Neural cell (in vitro differentiated cells): ENCODE measurements around the gene CXCR5. TPM values are rescaled to one million over a fixed set of nuclear protein-coding genes. Genes with fewer than 3 reads are reported as not detected.

ENCODE experiments used
- H2AFZ ChIP-seq: fragments of 200-600, 300-800 bp; sonication (generic), shearing (Covaris generic); 2 replicates; pipeline ENCODE4 v1.6.0; 2014; ENCODE audit warnings: low read depth, mild to moderate bottlenecking, antibody characterized with exemption, low read length, moderate library complexity
- H3F3A ChIP-seq: fragments of 200-600 bp; shearing (Covaris generic); 2 replicates; pipeline ENCODE4 v1.6.1; 2016; ENCODE audit warnings: mild to moderate bottlenecking, moderate library complexity, mixed read lengths, antibody characterized with exemption, low read length; ENCODE audit not compliant: insufficient read depth, poor library complexity, severe bottlenecking
- H3K27ac ChIP-seq: fragments of 200-600, 300-800 bp; sonication (generic), shearing (Covaris generic); 2 replicates; pipeline ENCODE4 v1.5.1; 2014; ENCODE audit warnings: mild to moderate bottlenecking, low read length, moderate library complexity
- H3K27me3 ChIP-seq: fragments of 300-800, 200-600 bp; sonication (generic), shearing (Covaris generic); 2 replicates; pipeline ENCODE4 v1.6.0; 2014; ENCODE audit warnings: mild to moderate bottlenecking, low read depth, low read length, moderate library complexity; ENCODE audit not compliant: insufficient read depth
- H3K36me3 ChIP-seq: fragments of 300-800, 200-600 bp; sonication (generic), shearing (Covaris generic); 2 replicates; pipeline ENCODE4 v1.5.1; 2014; ENCODE audit warnings: mild to moderate bottlenecking, antibody characterized with exemption, low read length, moderate library complexity; ENCODE audit not compliant: insufficient read depth
- H3K4me2 ChIP-seq: fragments of 300-800, 200-600 bp; sonication (generic), shearing (Covaris generic); 2 replicates; pipeline ENCODE4 v1.6.0; 2014; ENCODE audit warnings: mild to moderate bottlenecking, low read length
- H3K4me3 ChIP-seq: fragments of 300-800, 200-600 bp; sonication (generic), shearing (Covaris generic); 2 replicates; pipeline ENCODE4 v1.5.1; 2014; ENCODE audit warnings: mild to moderate bottlenecking, low read length, moderate library complexity
- H3K79me2 ChIP-seq: fragments of 200-600 bp; shearing (Covaris generic); replicated peaks from 2 replicates; pipeline ENCODE4 v1.6.0; 2014; ENCODE audit warnings: mild to moderate bottlenecking, low read length, moderate library complexity; ENCODE audit not compliant: insufficient read depth
- H3K9ac ChIP-seq: fragments of 300-800, 200-600 bp; sonication (generic), shearing (Covaris generic); 2 replicates; pipeline ENCODE4 v1.6.1; 2016; ENCODE audit warnings: mild to moderate bottlenecking, low read length, mixed read lengths
- H3K9me2 ChIP-seq: fragments of 200-600 bp; shearing (Covaris generic); 2 replicates; pipeline ENCODE4 v1.6.1; 2016; ENCODE audit warnings: mild to moderate bottlenecking, low read length, mixed read lengths; ENCODE audit not compliant: insufficient read depth
- H3K9me3 ChIP-seq: fragments of 200-600, 300-800 bp; sonication (generic), shearing (Covaris generic); 2 replicates; pipeline ENCODE4 v1.6.1; 2016; ENCODE audit warnings: mild to moderate bottlenecking, mixed run types, low read length, moderate library complexity, mixed read lengths
- H4K20me1 ChIP-seq: fragments of 200-600 bp; shearing (Covaris generic); 2 replicates; pipeline ENCODE4 v1.6.1; 2016; ENCODE audit warnings: mild to moderate bottlenecking, mixed run types; ENCODE audit not compliant: insufficient read depth
- CTCF ChIP-seq: fragments of 450-650 bp; IDR thresholded peaks from 2 replicates; pipeline ENCODE4 v1.5.1; 2014; ENCODE audit warnings: antibody characterized with exemption, mild to moderate bottlenecking, moderate library complexity; ENCODE audit not compliant: poor library complexity, severe bottlenecking
- EP300 ChIP-seq: fragments of 450-650 bp; conservative IDR thresholded peaks from 2 replicates; pipeline ENCODE4 v1.6.1; 2014; ENCODE audit warnings: antibody characterized with exemption, mild to moderate bottlenecking, moderate library complexity; ENCODE audit not compliant: poor library complexity, severe bottlenecking
- EZH2 ChIP-seq: fragments of 200-600, 300-800 bp; shearing (Covaris generic), sonication (generic); IDR thresholded peaks from 2 replicates; pipeline ENCODE4 v1.6.1; 2014; ENCODE audit warnings: antibody characterized with exemption, low read length, borderline replicate concordance, mild to moderate bottlenecking; ENCODE audit not compliant: insufficient read depth, poor library complexity, severe bottlenecking
- MXI1 ChIP-seq: fragments of 450-650 bp; conservative IDR thresholded peaks from 2 replicates; pipeline ENCODE4 v1.6.1; 2014; ENCODE audit warnings: antibody characterized with exemption, mild to moderate bottlenecking; ENCODE audit not compliant: poor library complexity, severe bottlenecking
- POLR2AphosphoS5 ChIP-seq: IDR thresholded peaks from 2 replicates; pipeline ENCODE4 v1.6.1; 2012
- RAD21 ChIP-seq: fragments of 450-650 bp; conservative IDR thresholded peaks from 2 replicates; pipeline ENCODE4 v1.6.1; 2014; ENCODE audit warnings: antibody characterized with exemption, mild to moderate bottlenecking, moderate library complexity
- REST ChIP-seq: IDR thresholded peaks from 2 replicates; pipeline ENCODE4 v1.6.1; 2012; ENCODE audit warnings: borderline replicate concordance
- SMC3 ChIP-seq: fragments of 450-650 bp; conservative IDR thresholded peaks from 2 replicates; pipeline ENCODE4 v1.6.1; 2014; ENCODE audit warnings: antibody characterized with exemption, mild to moderate bottlenecking, moderate library complexity; ENCODE audit not compliant: poor library complexity
- TAF1 ChIP-seq: IDR thresholded peaks from 2 replicates; pipeline ENCODE4 v1.6.1; 2012; ENCODE audit warnings: low read depth
- polyA plus RNA-seq: library from polyadenylated mRNA; depleted of rRNA; stranded (reverse); fragments of >200 nt; gene quantifications from 2 replicates; pipeline ENCODE4 v1.2.3, GENCODE V29; 2014

CXCR5 gene
- polyA plus RNA-seq, 1 donor from 2014 or later, result not detected

GRCh38 chr11:118915941-118916841 lies 32.5 kb downstream of the CXCR5 start:
- Histone ChIP-seq H3K9ac (no peak overlapping the region), H3K9me2 (no peaks in the 10 kb centered on the region), H3K36me3 (no peaks in the 10 kb centered on the region), H4K20me1 (peaks cover 11% of the 10 kb centered on the region), H3K27ac (no peak overlapping the region), H2AFZ (no peak overlapping the region), H3K9me3 (no peaks in the 10 kb centered on the region), H3K79me2 (peaks cover 49% of the 10 kb centered on the region), H3K4me3 (no peak overlapping the region), H3K27me3 (no peaks in the 10 kb centered on the region), H3F3A (no peaks in the 10 kb centered on the region), H3K4me2 (no peak overlapping the region)
- no peak for TF ChIP-seq SMC3
- TF ChIP-seq EZH2, result no peak
- TF ChIP-seq TAF1, result no peak
- no peak for TF ChIP-seq REST
- no peak for TF ChIP-seq CTCF
- TF ChIP-seq POLR2AphosphoS5, result no peak
- no peak for TF ChIP-seq MXI1
- TF ChIP-seq RAD21, result no peak
- TF ChIP-seq EP300, result no peak

- Histone ChIP-seq H3K27me3 (no peaks in the 10 kb centered on the region), H3K36me3 (no peaks in the 10 kb centered on the region), H2AFZ (no peak overlapping the region), H3K9me3 (no peaks in the 10 kb centered on the region), H3F3A (no peaks in the 10 kb centered on the region), H3K79me2 (peaks cover 50% of the 10 kb centered on the region), H3K4me3 (no peak overlapping the region), H4K20me1 (peaks cover 19% of the 10 kb centered on the region), H3K4me2 (no peak overlapping the region), H3K9me2 (no peaks in the 10 kb centered on the region), H3K27ac (no peak overlapping the region), H3K9ac (no peak overlapping the region)
- no peak for TF ChIP-seq TAF1
- TF ChIP-seq EZH2, result no peak
- no peak for TF ChIP-seq SMC3
- no peak for TF ChIP-seq MXI1
- no peak for TF ChIP-seq CTCF
- TF ChIP-seq EP300, result no peak
- TF ChIP-seq REST, result no peak
- no peak for TF ChIP-seq RAD21
- no peak for TF ChIP-seq POLR2AphosphoS5
These were observed 33.2 kb downstream of the CXCR5 start for GRCh38 chr11:118916842-118917388.
